ENCODE data around the gene PCDHB8.
"Not testable (repeated sequence)": the region's sequence is repeated elsewhere in the genome, so short reads cannot be mapped to it uniquely, and the experiment has no call there.

Gene PCDHB8

GRCh38 chr5:141177577-141178191 is at the start of gene PCDHB8:
TSS of gene PCDHB8 (plus strand) at chr5:141177790. CDS start at chr5:141178035, 245 bp downstream.
- DNase-seq (ENCODE audit: low read depth, low spot score); in situ Hi-C loops (cut with HindIII; ENCODE audit: low sequenced_read_pairs); H3K4me3 ChIP-seq (ENCODE audit: low read depth, low read length): not testable (repeated sequence)

GRCh38 chr5:141135030-141135717 is 42.4 kb upstream of the PCDHB8 start, which contains the start of gene PCDHB5:
TSS of gene PCDHB5 (plus strand) at chr5:141135206. CDS start at chr5:141135435, 229 bp downstream.
- peak; percentile 5 for DNase-seq (ENCODE audit: low read depth, low spot score)
- H3K4me3 ChIP-seq (ENCODE audit: low read depth, low read length): peak within 1 kb of the TSS; percentile 35
- TF ChIP-seq CTCF (IDR thresholded peaks at IDR 0.05; ENCODE audit: low read depth, low read length): no peak
- in situ Hi-C loops (cut with HindIII; ENCODE audit: low sequenced_read_pairs): no loop called here

- in situ Hi-C loops (cut with HindIII; ENCODE audit: low sequenced_read_pairs): no loop called here
- no peak for DNase-seq (ENCODE audit: low read depth, low spot score)
- no peak for TF ChIP-seq CTCF (IDR thresholded peaks at IDR 0.05; ENCODE audit: low read depth, low read length)
- no peak overlapping the region for H3K4me3 ChIP-seq (ENCODE audit: low read depth, low read length)
Measured at GRCh38 chr5:141135718-141136266, 41.8 kb upstream of the PCDHB8 start.

- DNase-seq (ENCODE audit: low read depth, low spot score); H3K4me3 ChIP-seq (ENCODE audit: low read depth, low read length); in situ Hi-C loops (cut with HindIII; ENCODE audit: low sequenced_read_pairs): not testable (repeated sequence)
Measured at GRCh38 chr5:141137346-141137745, 40.2 kb upstream of the PCDHB8 start.

- in situ Hi-C loops (cut with HindIII; ENCODE audit: low sequenced_read_pairs): no loop called here
- no peak for DNase-seq (ENCODE audit: low read depth, low spot score)
- no peak for TF ChIP-seq CTCF (IDR thresholded peaks at IDR 0.05; ENCODE audit: low read depth, low read length)
- no peak within 1 kb of the TSS for H3K4me3 ChIP-seq (ENCODE audit: low read depth, low read length)
Measured at GRCh38 chr5:141149812-141150211, 27.8 kb upstream of the PCDHB8 start, which contains the start of gene PCDHB6. TSS of gene PCDHB6 (plus strand) at chr5:141150057. CDS start at chr5:141150258, 201 bp downstream.

GRCh38 chr5:141150224-141150992 is 27.2 kb upstream of the PCDHB8 start:
- in situ Hi-C loops (cut with HindIII; ENCODE audit: low sequenced_read_pairs): no loop called here
- no peak for DNase-seq (ENCODE audit: low read depth, low spot score)
- H3K4me3 ChIP-seq (ENCODE audit: low read depth, low read length): no peak overlapping the region
- no peak for TF ChIP-seq CTCF (IDR thresholded peaks at IDR 0.05; ENCODE audit: low read depth, low read length)

GRCh38 chr5:141150993-141151325 is 26.6 kb upstream of the PCDHB8 start:
- H3K4me3 ChIP-seq (ENCODE audit: low read depth, low read length): no peak overlapping the region
- DNase-seq (ENCODE audit: low read depth, low spot score): no peak
- in situ Hi-C loops (cut with HindIII; ENCODE audit: low sequenced_read_pairs): no loop called here
- TF ChIP-seq CTCF (IDR thresholded peaks at IDR 0.05; ENCODE audit: low read depth, low read length): no peak

GRCh38 chr5:141151632-141152031 is 26.0 kb upstream of the PCDHB8 start:
- H3K4me3 ChIP-seq (ENCODE audit: low read depth, low read length); in situ Hi-C loops (cut with HindIII; ENCODE audit: low sequenced_read_pairs): not testable (repeated sequence)

GRCh38 chr5:141152096-141152495 is 25.5 kb upstream of the PCDHB8 start:
- in situ Hi-C loops (cut with HindIII; ENCODE audit: low sequenced_read_pairs); DNase-seq (ENCODE audit: low read depth, low spot score); H3K4me3 ChIP-seq (ENCODE audit: low read depth, low read length): not testable (repeated sequence)

More at GRCh38 chr5:141151632-141152031, 26.0 kb upstream of the PCDHB8 start:
- DNase-seq (ENCODE audit: low read depth, low spot score): not testable (repeated sequence)

Data from astrocyte of the spinal cord (primary cell).